GM11168 (cell line): ENCODE results near the gene GGCX.
"Not testable (repeated sequence)": the region's sequence is repeated elsewhere in the genome, so short reads cannot be mapped to it uniquely, and the experiment has no call there.

Experiments
- in situ Hi-C: fragments of 300-500 bp; cut with MboI; formaldehyde crosslinking; loops from one replicate; pipeline ENCODE4 v1.12.0; 2022; ENCODE audit warnings: low sequenced_read_pairs; ENCODE audit not compliant: unreplicated experiment

Gene GGCX

GRCh38 chr2:85595301-85596025 is 34.2 kb upstream of the GGCX start, which contains the start of gene RNF181:
RNF181 (plus strand) TSS chr2:85595745; CDS start chr2:85595764, 19 bp downstream.
- in situ Hi-C loops = no loop called here

- in situ Hi-C loops = no loop called here
These were observed 33.5 kb upstream of the GGCX start for GRCh38 chr2:85594715-85595300.

GRCh38 chr2:85593023-85593422 is 31.7 kb upstream of the GGCX start:
- in situ Hi-C loops = no loop called here

GRCh38 chr2:85592299-85592698 is 31.0 kb upstream of the GGCX start:
- in situ Hi-C loops = not testable (repeated sequence)

GRCh38 chr2:85591563-85591962 is 30.3 kb upstream of the GGCX start:
- in situ Hi-C loops = no loop called here

GRCh38 chr2:85590950-85591349 is 29.7 kb upstream of the GGCX start:
- in situ Hi-C loops = no loop called here

GRCh38 chr2:85589982-85590791 is 28.9 kb upstream of the GGCX start:
- in situ Hi-C loops = no loop called here

GRCh38 chr2:85589181-85589580 is 27.9 kb upstream of the GGCX start:
- in situ Hi-C loops = no loop called here

GRCh38 chr2:85588645-85589044 is 27.4 kb upstream of the GGCX start:
- in situ Hi-C loops = no loop called here

- in situ Hi-C loops = no loop called here
These were observed 26.9 kb upstream of the GGCX start for GRCh38 chr2:85588236-85588635.

GRCh38 chr2:85585781-85586105 is 24.4 kb upstream of the GGCX start:
- in situ Hi-C loops = no loop called here

GRCh38 chr2:85584857-85585780 is 23.8 kb upstream of the GGCX start:
- in situ Hi-C loops = no loop called here

GRCh38 chr2:85584354-85584856 is 23.1 kb upstream of the GGCX start, which contains the start of gene VAMP5:
VAMP5 (plus strand) TSS chr2:85584431; CDS start chr2:85584491, 60 bp downstream.
- in situ Hi-C loops = no loop called here

GRCh38 chr2:85583667-85584353 is 22.5 kb upstream of the GGCX start:
- in situ Hi-C loops = no loop called here

- in situ Hi-C loops = no loop called here
These were observed 21.2 kb upstream of the GGCX start for GRCh38 chr2:85582492-85582891.

- in situ Hi-C loops = no loop called here
These were observed 18.9 kb upstream of the GGCX start for GRCh38 chr2:85580206-85580605.

- in situ Hi-C loops = no loop called here
These were observed 18.1 kb upstream of the GGCX start for GRCh38 chr2:85579266-85579935.

- in situ Hi-C loops = no loop called here
These were observed 17.2 kb upstream of the GGCX start for GRCh38 chr2:85578243-85579180.
